HL-60 (cell line): Measurements from ENCODE around the gene PDGFA.

ENCODE experiments used
- CTCF ChIP-seq: IDR thresholded peaks from one replicate; pipeline ENCODE4 v1.5.1; 2011; ENCODE audit warnings: low read length, control low read depth, inconsistent platforms; ENCODE audit not compliant: insufficient read depth
- POLR2AphosphoS5 ChIP-seq: IDR thresholded peaks from 2 replicates; pipeline ENCODE4 v1.6.1; 2012; ENCODE audit warnings: low read depth

GRCh38 chr7:549066-549890, 29.6 kb upstream of the PDGFA start:
- TF ChIP-seq CTCF = no peak
- TF ChIP-seq POLR2AphosphoS5 = no peak
